Stomach (tissue), 4 donors: ENCODE data around the gene PRRX2.

ENCODE experiments used
- EP300 ChIP-seq: sonication (generic); formaldehyde crosslinking; IDR thresholded peaks from one replicate; pipeline ENCODE4 v1.6.1; 2017; ENCODE audit warnings: antibody characterized with exemption
- TF ChIP-seq, protein P1 (sequence below), 7 experiments: fragments of 450-650 bp in 4 of 7; fragments of 200-600 bp in 3 of 7; sonication (generic) in 3 of 7; IDR thresholded peaks; one replicate each; pipeline ENCODE4 v1.5.1; 2016 to 2019; ENCODE audit warnings: antibody characterized with exemption in 7 of 7, control low read depth in 2 of 7, mild to moderate bottlenecking in 1 of 7

DNA sequence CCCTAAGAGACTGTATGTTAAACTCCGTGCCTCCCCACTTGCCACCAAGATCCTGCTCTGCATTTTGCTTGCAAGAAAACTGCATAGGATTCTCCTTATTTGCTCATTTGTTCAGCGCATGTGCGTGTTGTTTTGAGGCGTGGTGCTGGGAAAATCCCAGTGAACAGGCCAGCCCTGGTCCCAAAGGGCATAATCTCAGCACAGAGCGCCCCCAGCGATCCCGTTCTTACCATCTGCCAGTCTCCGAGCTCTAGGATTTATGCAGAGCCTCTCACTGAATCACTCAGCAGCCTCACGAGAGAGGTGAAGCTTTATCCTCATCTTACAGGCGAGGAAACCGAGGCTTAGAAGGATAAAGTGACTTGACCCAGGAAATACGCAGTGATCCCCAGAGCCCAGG is 11.5 kb downstream of the PRRX2 start:
- TF ChIP-seq, protein P1, sequence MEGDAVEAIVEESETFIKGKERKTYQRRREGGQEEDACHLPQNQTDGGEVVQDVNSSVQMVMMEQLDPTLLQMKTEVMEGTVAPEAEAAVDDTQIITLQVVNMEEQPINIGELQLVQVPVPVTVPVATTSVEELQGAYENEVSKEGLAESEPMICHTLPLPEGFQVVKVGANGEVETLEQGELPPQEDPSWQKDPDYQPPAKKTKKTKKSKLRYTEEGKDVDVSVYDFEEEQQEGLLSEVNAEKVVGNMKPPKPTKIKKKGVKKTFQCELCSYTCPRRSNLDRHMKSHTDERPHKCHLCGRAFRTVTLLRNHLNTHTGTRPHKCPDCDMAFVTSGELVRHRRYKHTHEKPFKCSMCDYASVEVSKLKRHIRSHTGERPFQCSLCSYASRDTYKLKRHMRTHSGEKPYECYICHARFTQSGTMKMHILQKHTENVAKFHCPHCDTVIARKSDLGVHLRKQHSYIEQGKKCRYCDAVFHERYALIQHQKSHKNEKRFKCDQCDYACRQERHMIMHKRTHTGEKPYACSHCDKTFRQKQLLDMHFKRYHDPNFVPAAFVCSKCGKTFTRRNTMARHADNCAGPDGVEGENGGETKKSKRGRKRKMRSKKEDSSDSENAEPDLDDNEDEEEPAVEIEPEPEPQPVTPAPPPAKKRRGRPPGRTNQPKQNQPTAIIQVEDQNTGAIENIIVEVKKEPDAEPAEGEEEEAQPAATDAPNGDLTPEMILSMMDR (IDR thresholded peaks at IDR 0.05): no peak
- TF ChIP-seq EP300: no peak
